Measurements from ENCODE around the gene ZNF385B.

The ZNF385B gene

GRCh38 chr2:179840840-179841239, 20.6 kb downstream of the ZNF385B start:
- H3K9me3 ChIP-seq (ENCODE audit: control insufficient read depth, low read length) = no peaks in the 10 kb centered on the region

GRCh38 chr2:179837408-179837807, 24.0 kb downstream of the ZNF385B start:
- no peak overlapping the region for H2AFZ ChIP-seq

More at GRCh38 chr2:179840840-179841239, 20.6 kb downstream of the ZNF385B start:
- TF ChIP-seq, protein P1, sequence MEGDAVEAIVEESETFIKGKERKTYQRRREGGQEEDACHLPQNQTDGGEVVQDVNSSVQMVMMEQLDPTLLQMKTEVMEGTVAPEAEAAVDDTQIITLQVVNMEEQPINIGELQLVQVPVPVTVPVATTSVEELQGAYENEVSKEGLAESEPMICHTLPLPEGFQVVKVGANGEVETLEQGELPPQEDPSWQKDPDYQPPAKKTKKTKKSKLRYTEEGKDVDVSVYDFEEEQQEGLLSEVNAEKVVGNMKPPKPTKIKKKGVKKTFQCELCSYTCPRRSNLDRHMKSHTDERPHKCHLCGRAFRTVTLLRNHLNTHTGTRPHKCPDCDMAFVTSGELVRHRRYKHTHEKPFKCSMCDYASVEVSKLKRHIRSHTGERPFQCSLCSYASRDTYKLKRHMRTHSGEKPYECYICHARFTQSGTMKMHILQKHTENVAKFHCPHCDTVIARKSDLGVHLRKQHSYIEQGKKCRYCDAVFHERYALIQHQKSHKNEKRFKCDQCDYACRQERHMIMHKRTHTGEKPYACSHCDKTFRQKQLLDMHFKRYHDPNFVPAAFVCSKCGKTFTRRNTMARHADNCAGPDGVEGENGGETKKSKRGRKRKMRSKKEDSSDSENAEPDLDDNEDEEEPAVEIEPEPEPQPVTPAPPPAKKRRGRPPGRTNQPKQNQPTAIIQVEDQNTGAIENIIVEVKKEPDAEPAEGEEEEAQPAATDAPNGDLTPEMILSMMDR (IDR thresholded peaks at IDR 0.05) = no peak
- H3K9ac ChIP-seq = no peak overlapping the region
- no peaks in the 10 kb centered on the region for H3K36me3 ChIP-seq (ENCODE audit: control insufficient read depth, insufficient read depth, low read length)
- no peaks in the 10 kb centered on the region for H3K4me1 ChIP-seq
- H3K4me3 ChIP-seq (ENCODE audit: low read depth, low read length) = no peak overlapping the region
- H3K79me2 ChIP-seq = no peaks in the 10 kb centered on the region
- H3K27ac ChIP-seq = no peak overlapping the region
- no peaks in the 10 kb centered on the region for H3K27me3 ChIP-seq (ENCODE audit: control insufficient read depth, insufficient read depth, low read length)
- H3K4me2 ChIP-seq (ENCODE audit: low read length) = no peak overlapping the region
- H2AFZ ChIP-seq = no peak overlapping the region

DNA sequence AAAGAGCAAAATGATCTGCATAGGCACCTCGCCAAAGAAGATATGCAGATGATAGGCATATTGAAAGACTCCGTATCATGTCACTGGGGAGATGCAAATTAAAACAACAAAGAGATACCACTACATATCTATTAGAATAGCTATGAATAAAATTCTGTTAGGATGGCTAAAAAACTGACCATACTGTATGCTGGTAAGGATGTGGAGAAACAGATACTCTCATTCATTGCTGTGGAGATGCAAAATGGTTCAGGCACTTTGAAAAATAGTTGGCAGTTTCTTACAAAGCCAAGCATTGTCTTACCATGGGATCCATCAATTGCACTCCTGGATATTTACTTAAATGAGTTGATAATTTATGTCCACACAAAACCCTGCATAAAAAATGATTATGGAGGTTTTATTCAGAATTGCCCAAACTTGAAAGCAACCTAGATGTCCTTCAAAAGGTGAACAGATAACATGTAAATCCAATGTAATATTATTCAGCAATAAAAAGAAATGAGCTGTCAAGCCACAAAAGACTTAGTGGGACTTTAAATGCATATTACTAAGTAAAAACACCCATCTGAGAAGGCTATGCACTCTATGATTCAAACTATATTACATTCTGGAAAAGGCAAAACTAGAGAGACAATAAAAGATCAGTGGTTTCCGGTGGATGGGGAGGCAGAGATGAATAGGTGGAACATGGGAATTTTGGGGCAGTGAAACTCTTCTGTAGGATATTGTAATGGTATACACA, 31.2 kb downstream of the ZNF385B start:
- Histone ChIP-seq H3K4me3 (ENCODE audit: low read depth, low read length) (no peak overlapping the region), H3K27me3 (ENCODE audit: control insufficient read depth, insufficient read depth, low read length) (no peaks in the 10 kb centered on the region), H3K4me2 (ENCODE audit: low read length) (no peak overlapping the region), H3K4me1 (no peaks in the 10 kb centered on the region), H3K9me3 (ENCODE audit: control insufficient read depth, low read length) (no peaks in the 10 kb centered on the region), H3K27ac (no peak overlapping the region), H3K79me2 (no peaks in the 10 kb centered on the region), H2AFZ (no peak overlapping the region), H3K9ac (no peak overlapping the region), H3K36me3 (ENCODE audit: control insufficient read depth, insufficient read depth, low read length) (peaks cover 3% of the 10 kb centered on the region)
- TF ChIP-seq, protein P1 (IDR thresholded peaks at IDR 0.05) = no peak

More at GRCh38 chr2:179837408-179837807, 24.0 kb downstream of the ZNF385B start:
- H3K27ac ChIP-seq = no peak overlapping the region
- no peak overlapping the region for H3K4me3 ChIP-seq (ENCODE audit: low read depth, low read length)
- no peak overlapping the region for H3K9ac ChIP-seq
- H3K36me3 ChIP-seq (ENCODE audit: control insufficient read depth, insufficient read depth, low read length) = peaks cover 3% of the 10 kb centered on the region
- no peaks in the 10 kb centered on the region for H3K27me3 ChIP-seq (ENCODE audit: control insufficient read depth, insufficient read depth, low read length)
- TF ChIP-seq, protein P1 (IDR thresholded peaks at IDR 0.05) = no peak
- H3K4me1 ChIP-seq = no peaks in the 10 kb centered on the region
- no peaks in the 10 kb centered on the region for H3K9me3 ChIP-seq (ENCODE audit: control insufficient read depth, low read length)
- no peak overlapping the region for H3K4me2 ChIP-seq (ENCODE audit: low read length)
- no peaks in the 10 kb centered on the region for H3K79me2 ChIP-seq

GRCh38 chr2:179826297-179826696, 35.1 kb downstream of the ZNF385B start:
- H3K27ac ChIP-seq = no peak overlapping the region

More at GRCh38 chr2:179826297-179826696, 35.1 kb downstream of the ZNF385B start:
- no peaks in the 10 kb centered on the region for H3K9me3 ChIP-seq (ENCODE audit: control insufficient read depth, low read length)
- H3K4me3 ChIP-seq (ENCODE audit: low read depth, low read length) = no peak overlapping the region
- no peak overlapping the region for H3K4me2 ChIP-seq (ENCODE audit: low read length)
- H3K27me3 ChIP-seq (ENCODE audit: control insufficient read depth, insufficient read depth, low read length) = no peaks in the 10 kb centered on the region
- TF ChIP-seq, protein P1 (IDR thresholded peaks at IDR 0.05) = no peak
- no peaks in the 10 kb centered on the region for H3K79me2 ChIP-seq
- no peaks in the 10 kb centered on the region for H3K4me1 ChIP-seq
- H3K9ac ChIP-seq = no peak overlapping the region
- no peaks in the 10 kb centered on the region for H3K36me3 ChIP-seq (ENCODE audit: control insufficient read depth, insufficient read depth, low read length)
- no peak overlapping the region for H2AFZ ChIP-seq
